IPS-20b (cell line): Measurements from ENCODE around the gene NET1.

Experiments
- H3K27ac ChIP-seq: one replicate; pipeline ENCODE4 v1.5.1; 2013; ENCODE audit warnings: low read length
- H3K27me3 ChIP-seq: 2 replicates; pipeline ENCODE4 v1.6.1; 2013; ENCODE audit warnings: mild to moderate bottlenecking, low read length, inconsistent platforms; ENCODE audit not compliant: insufficient read depth
- H3K36me3 ChIP-seq: 2 replicates; pipeline ENCODE4 v1.6.1; 2013; ENCODE audit warnings: low read depth, mild to moderate bottlenecking, inconsistent platforms, low read length, moderate library complexity; ENCODE audit not compliant: insufficient read depth
- H3K4me1 ChIP-seq: 2 replicates; pipeline ENCODE4 v1.6.1; 2013; ENCODE audit warnings: mild to moderate bottlenecking, control low read depth, inconsistent platforms, low read length, moderate library complexity; ENCODE audit not compliant: insufficient read depth
- H3K4me3 ChIP-seq: 2 replicates; pipeline ENCODE4 v1.5.1; 2013; ENCODE audit warnings: mild to moderate bottlenecking, low read length, inconsistent platforms
- H3K9ac ChIP-seq: 2 replicates; pipeline ENCODE4 v1.6.1; 2013; ENCODE audit warnings: low read depth, mild to moderate bottlenecking, inconsistent platforms, low read length, moderate library complexity
- H3K9me3 ChIP-seq: 2 replicates; pipeline ENCODE4 v1.6.1; 2013; ENCODE audit warnings: mild to moderate bottlenecking, low read depth, low read length, inconsistent platforms; ENCODE audit not compliant: insufficient read depth

The NET1 gene

DNA sequence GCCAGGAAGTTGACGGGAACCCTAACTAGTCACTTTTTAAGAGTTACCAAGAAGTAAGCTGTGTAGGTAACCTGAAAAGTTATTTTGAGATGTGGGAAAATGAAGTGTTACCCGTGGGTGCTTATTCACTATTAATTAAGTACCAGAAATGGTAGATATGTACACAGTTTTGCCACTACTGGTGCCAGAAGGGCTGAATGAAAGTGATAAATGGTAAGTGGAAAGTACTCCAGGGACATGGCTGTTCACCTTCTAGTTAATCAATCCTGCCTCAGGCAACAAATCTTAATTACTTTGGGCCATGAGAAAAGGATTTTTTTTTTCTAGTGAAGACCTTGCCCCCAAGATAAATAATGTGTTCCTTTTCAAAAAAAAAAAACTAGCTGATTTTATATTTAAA, 15.8 kb downstream of the NET1 start:
- Histone ChIP-seq H3K9ac (no peak overlapping the region), H3K4me1 (peaks cover 16% of the 10 kb centered on the region), H3K4me3 (no peak overlapping the region), H3K27me3 (no peaks in the 10 kb centered on the region), H3K27ac (no peak overlapping the region), H3K36me3 (peaks cover 37% of the 10 kb centered on the region), H3K9me3 (peaks cover 4% of the 10 kb centered on the region)

DNA sequence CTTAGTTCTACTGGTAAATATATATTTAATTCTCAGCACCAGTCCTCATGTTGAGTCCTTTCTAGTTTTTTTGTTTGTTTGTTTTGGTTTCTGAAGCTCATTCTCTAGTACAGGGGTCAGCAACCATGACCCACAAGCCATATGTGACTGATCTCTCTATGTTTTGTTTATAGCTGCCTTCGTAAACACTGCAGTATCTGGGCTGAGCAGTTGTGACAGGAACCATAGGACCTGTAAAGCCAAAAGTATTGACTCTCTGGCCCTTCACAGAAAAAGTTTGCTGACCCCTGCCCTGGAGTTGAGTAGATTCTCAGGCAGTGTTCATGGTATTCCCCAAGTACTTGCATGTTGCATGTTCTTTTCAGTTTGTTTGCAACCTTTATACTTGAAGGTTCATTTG, 20.8 kb downstream of the NET1 start:
- Histone ChIP-seq H3K4me3 (no peak overlapping the region), H3K27ac (no peak overlapping the region), H3K9me3 (peaks cover 4% of the 10 kb centered on the region), H3K9ac (no peak overlapping the region), H3K36me3 (peaks cover 29% of the 10 kb centered on the region), H3K27me3 (no peaks in the 10 kb centered on the region), H3K4me1 (no peaks in the 10 kb centered on the region; the same call in 1 of the 2 replicates)

DNA sequence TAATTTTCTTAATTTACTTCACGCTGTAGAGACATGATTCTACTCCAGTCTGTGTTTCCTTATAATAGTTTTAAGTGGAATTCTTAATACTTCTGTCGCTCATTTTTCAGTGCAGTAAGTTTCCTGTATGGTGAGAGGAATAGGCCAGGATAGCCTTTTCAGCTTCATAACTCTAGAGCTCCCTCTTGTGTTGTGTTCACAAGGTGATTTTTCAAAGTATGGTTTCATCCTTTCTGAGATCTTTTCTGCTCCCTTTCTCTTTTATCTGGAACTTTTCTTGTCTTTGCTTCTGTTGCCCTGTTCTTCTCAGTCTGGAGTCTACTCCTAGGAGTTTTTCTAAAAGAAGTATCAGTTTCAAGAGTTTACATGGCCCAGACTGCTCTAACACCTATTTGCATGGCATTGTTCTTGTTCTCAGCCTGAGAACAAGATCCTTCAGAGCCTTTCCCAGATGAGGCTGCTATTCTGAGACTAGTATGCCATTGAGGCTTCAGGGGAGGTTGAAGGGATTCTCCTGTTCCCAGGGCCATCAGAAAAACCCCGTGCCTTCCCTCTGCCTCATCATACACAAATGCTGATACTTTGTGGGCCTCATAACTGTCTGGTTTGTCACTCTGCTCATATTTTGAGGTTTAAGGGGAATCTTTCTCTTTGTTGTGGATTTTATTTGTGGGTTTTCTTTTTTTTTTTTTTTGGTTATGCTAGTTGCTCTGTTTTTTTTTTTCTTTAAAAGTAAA, 21.8 kb downstream of the NET1 start:
- H3K27ac ChIP-seq, result no peak overlapping the region
- H3K9me3 ChIP-seq, result peaks cover 4% of the 10 kb centered on the region
- H3K4me1 ChIP-seq, result no peaks in the 10 kb centered on the region; the same call in 1 of the 2 replicates
- no peak overlapping the region for H3K4me3 ChIP-seq
- no peaks in the 10 kb centered on the region for H3K27me3 ChIP-seq
- H3K36me3 ChIP-seq, result peaks cover 25% of the 10 kb centered on the region
- no peak overlapping the region for H3K9ac ChIP-seq

DNA sequence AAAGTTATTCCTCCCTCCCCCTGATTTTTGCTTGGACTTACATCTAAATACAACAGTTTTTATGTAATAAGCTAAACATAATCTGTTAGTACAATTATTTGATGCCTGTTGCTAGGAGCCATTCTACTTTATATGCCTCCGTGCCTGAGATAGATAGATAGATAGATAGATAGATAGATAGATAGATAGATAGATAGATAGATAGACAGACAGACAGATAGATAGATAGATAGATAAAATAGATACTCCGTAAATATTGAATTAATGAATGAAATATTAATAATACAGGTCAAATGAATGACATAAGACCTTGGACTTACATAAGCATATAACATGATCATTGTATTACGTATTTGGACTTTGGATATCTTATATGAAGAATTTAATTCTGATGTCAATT, 23.0 kb downstream of the NET1 start:
- Histone ChIP-seq H3K36me3 (peaks cover 15% of the 10 kb centered on the region), H3K9ac (no peak overlapping the region), H3K4me3 (no peak overlapping the region), H3K27ac (no peak overlapping the region), H3K4me1 (no peaks in the 10 kb centered on the region; the same call in 1 of the 2 replicates), H3K9me3 (peaks cover 4% of the 10 kb centered on the region), H3K27me3 (no peaks in the 10 kb centered on the region)

DNA sequence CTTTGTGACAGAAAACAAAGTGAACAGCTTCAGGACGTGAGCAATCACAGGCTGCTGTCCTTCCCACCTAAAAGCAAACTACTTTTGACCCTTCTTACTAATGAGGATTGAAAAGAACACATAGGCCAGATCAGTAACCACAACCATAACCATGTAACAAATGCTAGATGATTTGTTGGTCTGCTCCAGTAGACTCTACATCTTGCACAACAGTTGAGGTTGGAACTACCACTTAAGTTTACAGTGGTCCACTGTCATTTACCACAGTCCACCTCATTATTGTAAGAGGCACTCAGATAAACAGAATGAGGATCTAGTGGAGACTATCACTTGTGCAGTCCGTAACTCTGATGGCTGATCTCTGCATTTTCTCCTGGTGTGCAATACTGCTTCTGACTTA, 27.8 kb downstream of the NET1 start:
- no peaks in the 10 kb centered on the region for H3K4me1 ChIP-seq
- no peak overlapping the region for H3K4me3 ChIP-seq
- H3K9ac ChIP-seq, result no peak overlapping the region
- no peak overlapping the region for H3K27ac ChIP-seq
- H3K27me3 ChIP-seq, result no peaks in the 10 kb centered on the region
- no peaks in the 10 kb centered on the region; the same call in 1 of the 2 replicates for H3K36me3 ChIP-seq
- no peaks in the 10 kb centered on the region for H3K9me3 ChIP-seq

DNA sequence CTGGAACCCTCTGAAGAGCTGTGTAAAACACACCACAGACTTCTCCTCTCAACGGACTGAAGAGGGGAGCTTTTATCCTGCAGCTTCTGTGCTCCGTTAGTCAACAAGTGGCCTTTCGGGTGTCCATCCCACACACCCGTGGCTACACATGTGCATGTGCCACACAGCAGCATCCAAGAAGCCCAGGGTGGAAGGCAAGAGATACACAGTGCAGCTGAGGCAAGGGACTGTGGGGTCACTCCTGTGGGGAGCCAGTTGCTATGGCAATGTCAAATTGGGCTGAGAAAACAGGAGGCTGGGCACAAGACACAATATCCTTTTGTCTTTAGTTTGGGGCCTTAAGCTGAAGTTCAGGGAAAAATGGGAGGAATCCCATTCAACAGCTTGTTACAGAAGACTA, 28.7 kb downstream of the NET1 start:
- H3K36me3 ChIP-seq, result no peaks in the 10 kb centered on the region; the same call in 1 of the 2 replicates
- no peak overlapping the region for H3K9ac ChIP-seq
- no peaks in the 10 kb centered on the region for H3K9me3 ChIP-seq
- no peak overlapping the region for H3K4me3 ChIP-seq
- peaks cover 3% of the 10 kb centered on the region for H3K4me1 ChIP-seq
- H3K27ac ChIP-seq, result no peak overlapping the region
- no peaks in the 10 kb centered on the region for H3K27me3 ChIP-seq

DNA sequence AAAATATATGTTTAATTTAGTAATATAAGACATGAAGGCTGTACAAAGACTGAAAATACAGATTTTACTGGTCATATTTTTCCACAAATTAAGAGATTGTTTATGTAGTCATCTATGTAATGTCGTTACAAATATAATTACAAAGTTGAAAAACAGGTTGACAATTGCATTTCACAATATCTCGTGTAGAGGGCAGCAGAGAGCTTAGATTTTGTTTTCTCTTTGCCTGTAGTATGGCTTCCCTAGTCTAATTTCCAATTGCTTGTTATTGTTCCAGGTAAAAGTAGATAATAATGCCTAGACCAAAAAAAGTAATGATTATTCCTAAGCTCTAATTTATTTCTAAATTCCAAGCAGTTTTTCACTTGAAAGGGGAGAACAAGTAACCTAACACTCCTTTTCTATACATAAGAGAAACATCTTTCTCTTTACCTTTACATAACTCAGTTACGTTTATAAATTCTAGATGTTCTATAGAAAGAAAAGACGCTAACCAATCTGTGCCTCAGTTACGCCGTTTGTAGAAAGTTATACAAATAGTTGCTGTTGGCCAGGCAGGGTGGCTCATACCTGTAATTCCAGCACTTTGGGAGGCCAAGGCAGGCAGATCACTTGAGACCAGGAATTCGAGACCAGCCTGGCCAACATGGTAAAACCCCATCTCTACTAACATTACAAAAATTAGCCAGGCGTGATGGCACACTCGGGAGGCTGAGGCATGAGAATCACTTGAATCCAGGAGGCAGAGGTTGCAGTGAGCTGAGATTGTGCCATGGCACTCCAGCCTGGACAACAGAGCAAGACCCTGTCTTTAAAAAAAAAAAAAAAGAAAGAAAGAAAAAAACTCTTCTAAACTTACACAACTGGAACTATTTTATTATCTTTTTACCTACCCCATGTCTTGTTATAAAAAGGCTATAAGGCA, 30.0 kb downstream of the NET1 start:
- no peak overlapping the region for H3K27ac ChIP-seq
- H3K9me3 ChIP-seq, result no peaks in the 10 kb centered on the region
- H3K27me3 ChIP-seq, result no peaks in the 10 kb centered on the region
- no peaks in the 10 kb centered on the region; the same call in 1 of the 2 replicates for H3K36me3 ChIP-seq
- H3K4me3 ChIP-seq, result no peak overlapping the region
- H3K4me1 ChIP-seq, result peaks cover 5% of the 10 kb centered on the region
- no peak overlapping the region for H3K9ac ChIP-seq

DNA sequence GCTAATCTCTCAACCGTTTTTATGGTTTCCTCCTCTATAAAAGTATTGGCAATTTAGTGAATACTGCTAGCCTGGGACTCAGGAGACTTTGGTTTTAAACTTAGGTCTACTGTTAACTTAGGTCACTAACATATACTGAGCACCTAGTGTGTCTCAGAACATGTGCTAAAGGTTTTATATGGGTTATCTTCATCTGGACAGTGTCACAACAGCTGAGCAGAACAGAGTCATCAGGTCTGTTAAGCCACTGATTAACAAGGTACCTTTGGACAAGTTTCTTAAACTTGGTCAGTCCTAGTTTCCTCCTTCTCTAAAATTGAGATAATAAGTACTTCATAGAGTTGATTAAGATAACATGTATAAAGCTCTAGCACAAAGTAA, 30.6 kb downstream of the NET1 start:
- Histone ChIP-seq H3K9ac (no peak overlapping the region), H3K36me3 (no peaks in the 10 kb centered on the region), H3K9me3 (no peaks in the 10 kb centered on the region), H3K4me1 (peaks cover 11% of the 10 kb centered on the region), H3K27me3 (no peaks in the 10 kb centered on the region), H3K4me3 (no peak overlapping the region), H3K27ac (no peak overlapping the region)

DNA sequence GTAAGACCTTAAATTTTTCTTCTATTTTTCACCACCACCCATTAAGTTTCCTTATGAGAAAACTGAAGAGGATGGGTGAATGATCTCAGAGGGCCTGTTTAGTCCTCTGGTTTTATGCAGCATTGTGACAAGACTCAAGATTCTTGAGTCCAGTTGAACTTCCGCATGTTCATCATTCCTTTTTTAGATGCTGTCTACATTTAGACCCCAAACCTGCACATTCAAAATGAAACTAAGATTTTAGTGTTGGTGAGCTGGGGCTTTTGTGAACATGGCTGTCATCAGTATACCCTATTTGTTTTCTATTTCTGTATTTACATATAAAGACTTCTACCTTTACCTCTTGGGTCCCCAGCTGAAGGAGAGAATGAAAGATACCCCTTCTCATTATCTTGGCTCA, 31.1 kb downstream of the NET1 start:
- Histone ChIP-seq H3K27me3 (no peaks in the 10 kb centered on the region), H3K36me3 (no peaks in the 10 kb centered on the region), H3K9ac (no peak overlapping the region), H3K9me3 (no peaks in the 10 kb centered on the region), H3K27ac (no peak overlapping the region), H3K4me1 (peaks cover 16% of the 10 kb centered on the region), H3K4me3 (no peak overlapping the region)

DNA sequence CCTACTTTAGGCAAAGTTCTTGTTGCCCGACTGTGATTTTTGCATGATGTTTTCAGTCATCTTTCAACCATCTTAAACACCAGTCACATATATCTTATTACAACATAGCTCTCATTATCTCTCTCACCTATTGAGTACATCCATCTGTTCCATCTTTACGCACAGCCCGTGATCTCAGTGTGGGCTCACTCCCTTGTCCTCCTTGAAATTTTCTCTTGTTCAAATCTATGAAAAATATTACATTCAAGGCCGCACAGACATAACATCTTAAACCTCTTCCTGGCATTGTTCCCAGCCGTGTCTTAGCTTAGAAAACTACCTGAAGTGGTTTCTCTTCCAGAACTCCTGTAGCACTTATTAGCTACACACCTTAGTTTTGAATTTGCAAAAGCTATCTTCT, 32.6 kb downstream of the NET1 start:
- no peak overlapping the region for H3K9ac ChIP-seq
- peaks cover 27% of the 10 kb centered on the region for H3K4me1 ChIP-seq
- no peaks in the 10 kb centered on the region for H3K27me3 ChIP-seq
- no peak overlapping the region for H3K4me3 ChIP-seq
- H3K36me3 ChIP-seq, result no peaks in the 10 kb centered on the region
- H3K27ac ChIP-seq, result no peak overlapping the region
- H3K9me3 ChIP-seq, result no peaks in the 10 kb centered on the region

DNA sequence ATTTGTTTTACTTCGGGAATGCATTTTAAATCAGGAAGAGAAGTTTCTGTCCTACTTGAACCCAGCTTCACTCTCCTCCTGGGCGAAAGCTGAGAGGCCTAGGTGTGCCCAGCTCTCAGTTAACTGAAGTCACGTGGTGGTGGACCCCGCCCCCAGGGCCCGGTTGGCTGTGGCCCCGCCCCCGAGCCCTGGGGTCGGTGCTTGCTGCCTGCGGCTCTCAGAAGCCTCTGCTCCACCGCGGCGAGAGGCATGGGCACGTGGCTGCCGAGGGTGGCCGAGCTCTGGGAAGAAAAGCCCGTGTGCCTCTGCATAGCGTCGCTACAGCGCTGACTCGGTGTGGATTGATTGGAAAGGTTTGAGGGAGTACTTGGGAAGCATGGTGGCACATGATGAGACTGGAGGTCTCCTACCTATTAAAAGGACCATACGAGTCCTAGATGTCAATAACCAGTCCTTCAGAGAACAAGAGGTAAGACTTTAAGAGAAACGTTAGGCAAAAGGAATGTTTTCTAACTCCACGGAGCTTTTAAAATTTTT, 34.1 kb downstream of the NET1 start:
- Histone ChIP-seq H3K9me3 (no peaks in the 10 kb centered on the region), H3K4me3 (peak overlapping the region; percentile 65), H3K36me3 (no peaks in the 10 kb centered on the region), H3K9ac (peak overlapping the region; percentile 66; the same call in 1 of the 2 replicates), H3K27me3 (no peaks in the 10 kb centered on the region), H3K4me1 (peaks cover 29% of the 10 kb centered on the region), H3K27ac (no peak overlapping the region)
